Measurements from ENCODE around the gene DPY30. TPM values are rescaled to one million over a fixed set of nuclear protein-coding genes. Genes with fewer than 3 reads are reported as not detected.
A peak's percentile ranks its signal among the peaks of the same experiment; 100 is the strongest.
"Not testable (repeated sequence)": the region's sequence is repeated elsewhere in the genome, so short reads cannot be mapped to it uniquely, and the experiment has no call there.

Gene DPY30
- total RNA-seq, 4 donors from 2014 or later = 31.6 to 59.2 (median 50.6) TPM

- Histone ChIP-seq H3K27ac (no peak overlapping the region), H3K27me3 (no peaks in the 10 kb centered on the region), H3K9me3 (no peaks in the 10 kb centered on the region), H3K36me3 (peaks cover 0 to 33% (median 0%) of the 10 kb centered on the region in 3 donors), H3K4me1 (peaks cover 0 to 25% (median 15%) of the 10 kb centered on the region in 4 donors), H3K4me3 (no peak overlapping the region)
- DNase-seq (ENCODE audit: low spot score in 2 of 2) = no peak
- 68 to 76% methylated on average over 1 of the region's 1 CpG for WGBS, 2 donors
- TF ChIP-seq POLR2A (IDR thresholded peaks at IDR 0.05) (no peak), EP300 (IDR thresholded peaks at IDR 0.05) (no peak)
- TF ChIP-seq, protein P1, sequence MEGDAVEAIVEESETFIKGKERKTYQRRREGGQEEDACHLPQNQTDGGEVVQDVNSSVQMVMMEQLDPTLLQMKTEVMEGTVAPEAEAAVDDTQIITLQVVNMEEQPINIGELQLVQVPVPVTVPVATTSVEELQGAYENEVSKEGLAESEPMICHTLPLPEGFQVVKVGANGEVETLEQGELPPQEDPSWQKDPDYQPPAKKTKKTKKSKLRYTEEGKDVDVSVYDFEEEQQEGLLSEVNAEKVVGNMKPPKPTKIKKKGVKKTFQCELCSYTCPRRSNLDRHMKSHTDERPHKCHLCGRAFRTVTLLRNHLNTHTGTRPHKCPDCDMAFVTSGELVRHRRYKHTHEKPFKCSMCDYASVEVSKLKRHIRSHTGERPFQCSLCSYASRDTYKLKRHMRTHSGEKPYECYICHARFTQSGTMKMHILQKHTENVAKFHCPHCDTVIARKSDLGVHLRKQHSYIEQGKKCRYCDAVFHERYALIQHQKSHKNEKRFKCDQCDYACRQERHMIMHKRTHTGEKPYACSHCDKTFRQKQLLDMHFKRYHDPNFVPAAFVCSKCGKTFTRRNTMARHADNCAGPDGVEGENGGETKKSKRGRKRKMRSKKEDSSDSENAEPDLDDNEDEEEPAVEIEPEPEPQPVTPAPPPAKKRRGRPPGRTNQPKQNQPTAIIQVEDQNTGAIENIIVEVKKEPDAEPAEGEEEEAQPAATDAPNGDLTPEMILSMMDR (IDR thresholded peaks at IDR 0.05) = no peak
Observed at GRCh38 chr2:32012872-32013271, 26.7 kb downstream of the DPY30 start.

DNA sequence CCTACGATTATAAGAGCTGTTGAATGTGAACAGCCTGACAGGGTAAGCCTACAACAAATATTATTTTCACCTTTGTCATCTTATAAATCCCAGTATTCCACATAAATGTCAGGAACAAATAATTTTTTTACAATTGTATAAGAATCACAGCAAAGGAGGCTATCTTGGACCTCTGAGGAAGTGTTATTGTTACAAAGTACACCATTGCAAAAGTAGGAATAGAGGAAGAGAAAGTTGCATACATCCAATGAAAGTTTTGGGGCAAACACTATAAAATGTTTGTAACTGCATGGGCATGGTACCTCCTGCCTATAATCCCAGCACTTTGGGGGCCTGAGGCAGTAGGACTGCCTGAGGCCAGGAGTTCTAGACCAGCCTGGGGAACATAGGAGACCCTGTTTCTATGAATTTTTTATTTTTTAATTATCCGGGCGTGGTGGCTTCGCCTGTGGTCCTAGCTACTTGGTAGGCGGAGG is 28.1 kb downstream of the DPY30 start:
- TF ChIP-seq POLR2A (IDR thresholded peaks at IDR 0.05) = no peak
- no peak for TF ChIP-seq EP300 (IDR thresholded peaks at IDR 0.05)
- TF ChIP-seq, protein P1 (IDR thresholded peaks at IDR 0.05) = no peak
- Histone ChIP-seq H3K36me3 (peaks cover 0 to 20% (median 0%) of the 10 kb centered on the region in 3 donors), H3K9me3 (no peaks in the 10 kb centered on the region), H3K4me3 (peak overlapping the region in 3 of 4 donors; percentile 59 to 88 (median 72)), H3K27ac (peak overlapping the region; percentile 84 to 96 (median 94)), H3K4me1 (peaks cover 0 to 38% (median 16%) of the 10 kb centered on the region in 4 donors), H3K27me3 (no peaks in the 10 kb centered on the region)
- WGBS, 2 donors = 75 to 80% methylated on average over 5 of the region's 5 CpGs
- no peak for DNase-seq (ENCODE audit: low spot score in 2 of 2)

- H3K9me3 ChIP-seq = no peaks in the 10 kb centered on the region
- DNase-seq (ENCODE audit: low spot score in 2 of 2) = peak; percentile 79 to 85
- H3K36me3 ChIP-seq = peaks cover 0 to 14% (median 0%) of the 10 kb centered on the region in 3 donors
- no peaks in the 10 kb centered on the region for H3K27me3 ChIP-seq
- TF ChIP-seq, protein P1 (IDR thresholded peaks at IDR 0.05) = peak in 2 of 5 experiments; percentile 56 to 72
- TF ChIP-seq POLR2A (IDR thresholded peaks at IDR 0.05) = peak; percentile 53 to 93
- TF ChIP-seq EP300 (IDR thresholded peaks at IDR 0.05) = peak in 1 of 2 donors; percentile 87
- peak within 1 kb of the TSS; percentile 84 to 96 (median 94) for H3K27ac ChIP-seq
- 0 to 3% methylated on average over 9 to 33 of the region's 57 CpGs for WGBS, 2 donors
- peak within 1 kb of the TSS; percentile 59 to 88 (median 67) for H3K4me3 ChIP-seq
- H3K4me1 ChIP-seq = peaks cover 0 to 38% (median 16%) of the 10 kb centered on the region in 4 donors
Observed at GRCh38 chr2:32010670-32011484, 28.7 kb downstream of the DPY30 start, which contains the start of gene MEMO1. Gene MEMO1, minus strand, starts transcription at chr2:32011008. Its CDS starts 761 bp downstream, at chr2:32010247.

DNA sequence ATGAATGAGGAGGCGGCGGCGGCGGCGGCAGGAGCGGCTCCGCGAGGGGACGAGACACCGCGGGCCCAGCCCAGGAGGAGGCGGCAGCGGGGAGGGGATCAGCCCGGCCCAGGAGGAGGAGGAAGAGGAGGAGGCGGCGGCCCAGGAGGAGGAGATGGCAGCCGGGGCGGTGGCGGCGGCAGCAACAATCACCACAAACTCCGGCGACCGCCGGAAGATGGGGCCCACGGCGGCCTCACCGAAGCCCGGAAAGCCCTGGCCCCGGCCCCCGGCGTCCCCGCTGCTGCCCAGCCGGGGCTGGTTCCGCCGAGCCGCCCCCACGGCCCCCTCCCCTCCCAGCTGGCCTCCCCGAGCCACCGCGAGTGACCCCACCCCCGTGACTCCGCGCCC is 29.3 kb downstream of the DPY30 start:
- not testable (repeated sequence) for H3K9me3 ChIP-seq, H3K27me3 ChIP-seq, H3K36me3 ChIP-seq
- H3K4me1 ChIP-seq = peaks cover 0 to 38% (median 16%) of the 10 kb centered on the region in 4 donors
- peak overlapping the region; percentile 39 to 88 (median 66) for H3K4me3 ChIP-seq
- 1% methylated on average over 18 of the region's 43 CpGs; no CpG with 5 or more reads in 1 of the 2 donors for WGBS, 2 donors
- peak overlapping the region; percentile 84 to 96 (median 94) for H3K27ac ChIP-seq
- DNase-seq (ENCODE audit: low spot score in 2 of 2) = peak in 1 of 2 donors; percentile 8

DNA sequence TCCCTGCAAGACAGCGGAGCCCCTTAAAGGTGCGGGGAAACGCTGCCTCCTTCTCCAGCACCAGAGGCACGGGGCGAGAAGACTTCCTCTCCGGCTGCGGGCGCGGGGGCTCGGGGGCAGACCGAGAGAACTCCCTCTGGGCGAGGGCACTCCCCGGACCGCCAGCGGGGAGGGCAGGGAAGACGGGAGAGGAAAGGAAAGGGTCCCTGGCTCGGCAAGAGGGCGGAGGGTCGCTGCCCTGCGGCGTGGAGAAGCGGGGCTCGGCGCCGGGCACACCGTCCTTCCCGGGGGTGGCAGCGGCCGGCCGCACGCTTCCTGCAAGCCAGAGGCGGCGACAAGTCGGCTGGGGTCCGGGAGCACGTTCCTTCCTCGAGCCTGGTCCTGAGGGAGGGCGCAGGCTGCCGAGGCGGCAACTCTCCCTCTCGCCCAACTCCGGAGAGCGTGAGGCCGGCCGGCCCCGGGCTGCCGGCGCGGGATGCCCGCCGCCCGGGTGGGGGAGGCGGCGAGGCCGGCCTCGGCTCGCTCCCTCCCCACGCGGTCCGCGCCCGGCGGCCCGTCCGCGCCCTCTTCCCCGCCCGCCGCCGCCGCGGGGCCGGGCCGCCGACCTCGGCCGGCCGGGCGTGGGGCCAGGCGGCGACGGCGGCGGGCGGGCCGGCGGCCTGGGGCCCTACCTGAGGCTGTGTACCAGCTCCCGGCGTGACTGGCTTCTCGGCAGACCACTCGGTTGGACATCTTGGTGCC is 29.9 kb downstream of the DPY30 start:
- 1% methylated on average over 20 to 29 of the region's 91 CpGs for WGBS, 2 donors
- H3K27me3 ChIP-seq = no peaks in the 10 kb centered on the region
- peak overlapping the region; percentile 84 to 96 (median 94) for H3K27ac ChIP-seq
- H3K9me3 ChIP-seq = no peaks in the 10 kb centered on the region
- DNase-seq (ENCODE audit: low spot score in 2 of 2) = peak in 1 of 2 donors; percentile 7
- H3K36me3 ChIP-seq = peaks cover 0 to 9% (median 0%) of the 10 kb centered on the region in 3 donors
- H3K4me3 ChIP-seq = peak overlapping the region; percentile 59 to 88 (median 76)
- H3K4me1 ChIP-seq = peaks cover 0 to 38% (median 16%) of the 10 kb centered on the region in 4 donors
- TF ChIP-seq, protein P1 (IDR thresholded peaks at IDR 0.05) = no peak

Measured in tibial nerve (tissue), 4 donors.